ENCODE measurements around the gene HDAC8.

- no peak for TF ChIP-seq CTCF (IDR thresholded peaks at IDR 0.05)
- TF ChIP-seq ZFX (IDR thresholded peaks at IDR 0.05; ENCODE audit: borderline replicate concordance): no peak
These were observed 263.2 kb downstream of the HDAC8 start for GRCh38 chrX:72309297-72310071.
